Measurements from ENCODE around the gene SLC51B.

DNA sequence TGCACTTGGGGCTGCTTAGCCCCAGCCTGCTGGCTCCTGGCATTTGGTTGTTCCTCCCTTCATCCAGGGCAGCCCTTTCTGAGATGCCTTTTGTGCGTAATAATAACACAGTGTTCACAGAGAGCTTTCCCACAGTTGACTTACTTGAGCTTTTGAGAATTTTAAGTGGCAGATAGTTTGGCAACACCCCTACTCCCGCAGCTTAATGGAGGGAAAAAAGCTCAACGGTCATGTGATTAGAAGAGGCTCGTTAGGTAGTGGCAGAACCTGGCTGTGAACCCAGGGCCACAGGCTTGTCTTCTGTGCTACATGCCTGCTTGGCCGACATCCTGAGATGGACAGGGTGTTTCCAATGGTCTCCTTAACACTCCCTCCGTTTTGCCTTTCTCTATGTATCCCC is 36.1 kb downstream of the SLC51B start:
- TF ChIP-seq, protein P1, sequence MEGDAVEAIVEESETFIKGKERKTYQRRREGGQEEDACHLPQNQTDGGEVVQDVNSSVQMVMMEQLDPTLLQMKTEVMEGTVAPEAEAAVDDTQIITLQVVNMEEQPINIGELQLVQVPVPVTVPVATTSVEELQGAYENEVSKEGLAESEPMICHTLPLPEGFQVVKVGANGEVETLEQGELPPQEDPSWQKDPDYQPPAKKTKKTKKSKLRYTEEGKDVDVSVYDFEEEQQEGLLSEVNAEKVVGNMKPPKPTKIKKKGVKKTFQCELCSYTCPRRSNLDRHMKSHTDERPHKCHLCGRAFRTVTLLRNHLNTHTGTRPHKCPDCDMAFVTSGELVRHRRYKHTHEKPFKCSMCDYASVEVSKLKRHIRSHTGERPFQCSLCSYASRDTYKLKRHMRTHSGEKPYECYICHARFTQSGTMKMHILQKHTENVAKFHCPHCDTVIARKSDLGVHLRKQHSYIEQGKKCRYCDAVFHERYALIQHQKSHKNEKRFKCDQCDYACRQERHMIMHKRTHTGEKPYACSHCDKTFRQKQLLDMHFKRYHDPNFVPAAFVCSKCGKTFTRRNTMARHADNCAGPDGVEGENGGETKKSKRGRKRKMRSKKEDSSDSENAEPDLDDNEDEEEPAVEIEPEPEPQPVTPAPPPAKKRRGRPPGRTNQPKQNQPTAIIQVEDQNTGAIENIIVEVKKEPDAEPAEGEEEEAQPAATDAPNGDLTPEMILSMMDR (IDR thresholded peaks at IDR 0.05 in 4 of 5, conservative IDR thresholded peaks at IDR 0.05 in 1 of 5), result no peak
- TF ChIP-seq POLR2A (IDR thresholded peaks at IDR 0.05), result no peak
